GM19025 (cell line): Measurements from ENCODE around the gene SLC4A4.
A peak's percentile ranks its signal among the peaks of the same experiment; 100 is the strongest.

Experiments used
- ATAC-seq: cut with Tn5 transposase; IDR thresholded peaks from one replicate; pipeline ENCODE4 v1.9.1; 2021; ENCODE audit warnings: mild to moderate bottlenecking, low read depth, moderate library complexity; ENCODE audit not compliant: unreplicated experiment

The SLC4A4 gene

DNA sequence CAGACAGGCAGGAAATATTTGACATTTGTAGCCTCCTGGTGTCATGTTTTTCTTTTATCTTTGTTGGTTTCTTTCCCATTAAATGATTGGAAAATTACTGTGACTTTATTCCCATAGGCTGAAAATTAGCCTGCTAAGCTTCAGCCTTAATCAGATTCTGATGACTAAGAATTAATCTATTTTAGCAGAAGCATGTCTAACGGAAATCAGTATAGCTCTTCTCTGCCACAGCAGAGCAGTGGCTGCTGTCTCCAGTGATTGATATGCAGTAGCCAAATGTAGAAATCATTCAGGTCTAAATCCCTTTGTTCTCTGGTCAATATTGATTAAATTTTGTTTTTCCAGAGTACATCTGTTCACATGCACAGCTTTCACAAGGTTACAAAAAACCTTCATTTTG is 245.8 kb downstream of the SLC4A4 start:
- no peak for ATAC-seq

- no peak for ATAC-seq
These were observed 247.4 kb downstream of the SLC4A4 start for GRCh38 chr4:71586087-71586763.

DNA sequence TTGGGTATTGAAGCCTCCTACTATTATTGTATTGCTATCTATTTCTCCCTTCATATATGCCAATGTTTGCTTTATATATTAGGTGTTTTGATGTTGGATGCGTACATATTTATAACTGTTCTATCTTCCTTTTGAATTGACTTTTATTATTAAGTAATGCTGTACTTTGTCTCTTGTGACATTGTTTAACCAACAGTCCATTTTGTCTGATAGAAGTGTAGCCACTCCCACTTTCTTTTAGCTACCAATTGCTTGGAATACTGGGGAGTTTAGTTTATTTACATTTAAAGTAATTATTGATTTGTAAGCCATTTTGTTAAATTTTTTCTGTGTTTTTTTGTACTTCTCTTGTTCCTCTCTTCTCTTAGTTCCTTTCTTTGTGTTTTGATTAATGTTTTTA is 249.2 kb downstream of the SLC4A4 start:
- no peak for ATAC-seq

DNA sequence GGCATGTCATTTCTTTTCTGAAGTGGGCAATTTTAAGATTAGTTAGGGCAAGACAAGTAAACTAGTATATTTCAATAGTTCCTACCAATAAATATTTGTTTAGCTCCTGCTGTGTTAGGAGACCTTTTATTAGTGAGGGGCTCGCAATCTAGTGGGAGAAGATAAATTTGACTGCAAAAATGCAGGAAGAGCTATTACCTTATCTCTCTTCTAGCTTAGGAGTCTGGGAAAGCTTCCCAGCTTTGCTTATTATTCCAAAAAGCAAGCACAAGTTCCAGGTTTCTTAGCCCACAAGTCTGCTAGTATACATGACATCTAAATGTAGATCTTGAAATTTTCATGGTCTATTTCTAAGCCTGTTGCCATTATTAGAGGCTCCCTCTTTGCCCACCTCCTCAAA is 254.0 kb downstream of the SLC4A4 start:
- no peak for ATAC-seq

- ATAC-seq, result no peak
These were observed 254.5 kb downstream of the SLC4A4 start for GRCh38 chr4:71593311-71593710.

DNA sequence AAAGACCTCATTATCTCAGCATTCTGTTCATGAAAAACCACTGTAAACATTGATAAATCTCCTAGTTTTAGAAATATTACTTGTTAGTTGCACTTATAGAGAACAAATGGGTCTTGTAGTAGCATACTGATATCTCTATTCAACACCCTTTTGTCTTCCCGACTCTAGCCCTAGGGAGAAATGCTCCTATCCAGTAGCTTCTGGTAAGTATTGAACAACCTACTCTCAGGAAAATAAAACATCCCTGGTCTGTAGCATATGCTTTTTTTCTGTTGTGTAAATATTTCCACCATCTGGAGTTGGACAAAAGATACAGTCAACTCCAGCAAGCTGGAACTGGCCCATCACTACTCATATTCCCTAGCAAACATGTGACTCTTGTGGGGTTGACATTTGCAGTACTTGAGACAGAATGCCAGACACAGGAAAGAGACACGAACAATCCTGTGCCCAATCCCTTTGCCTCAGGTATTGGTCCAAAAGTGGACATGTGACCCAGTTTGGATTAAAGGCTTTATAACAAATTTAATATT is 256.8 kb downstream of the SLC4A4 start:
- no peak for ATAC-seq

- ATAC-seq, result no peak
These were observed 260.8 kb downstream of the SLC4A4 start for GRCh38 chr4:71599578-71599977.

- no peak for ATAC-seq
These were observed 263.6 kb downstream of the SLC4A4 start for GRCh38 chr4:71602289-71602900.

GRCh38 chr4:71604785-71605184 is 266.0 kb downstream of the SLC4A4 start:
- peak; percentile 99 for ATAC-seq

GRCh38 chr4:71607109-71607508 is 268.3 kb downstream of the SLC4A4 start:
- ATAC-seq, result no peak

- no peak for ATAC-seq
These were observed 269.2 kb downstream of the SLC4A4 start for GRCh38 chr4:71607780-71608677.

DNA sequence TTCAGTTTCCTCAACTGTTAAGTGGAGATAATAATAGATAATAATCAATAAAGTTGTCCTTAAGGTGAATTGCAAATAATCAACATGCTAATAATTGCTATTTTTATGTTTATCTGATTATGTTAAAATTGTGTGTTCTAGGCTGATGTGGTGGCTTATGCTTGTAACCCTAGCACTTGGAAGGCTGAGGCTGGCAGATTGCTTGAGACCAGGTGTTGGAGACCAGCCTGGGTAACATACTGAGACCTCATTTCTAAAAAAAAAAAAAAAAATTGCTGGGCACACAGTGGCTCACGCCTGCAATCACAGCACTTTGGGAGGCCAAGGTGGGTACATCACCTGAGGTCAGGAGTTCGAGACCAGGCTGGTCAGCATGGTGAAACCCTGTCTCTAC is 269.9 kb downstream of the SLC4A4 start:
- ATAC-seq, result no peak

DNA sequence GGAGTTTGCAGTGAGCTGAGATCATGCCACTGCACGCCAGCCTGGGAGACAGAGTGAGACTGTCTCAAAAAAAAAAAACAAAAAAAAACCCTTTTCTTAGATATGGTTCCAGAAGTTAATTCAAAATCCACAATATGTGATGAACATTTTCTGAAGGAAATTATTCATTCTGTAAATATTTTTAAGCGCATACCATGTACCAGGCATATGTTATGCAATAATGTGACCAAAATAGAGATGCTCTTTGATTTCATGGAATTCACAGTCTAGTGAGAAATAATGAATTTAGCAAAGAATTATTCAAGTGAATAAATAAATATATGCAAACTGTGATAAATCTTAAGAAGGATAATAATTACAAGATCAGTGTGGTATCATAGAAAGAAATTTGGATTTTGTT is 270.3 kb downstream of the SLC4A4 start:
- no peak for ATAC-seq

DNA sequence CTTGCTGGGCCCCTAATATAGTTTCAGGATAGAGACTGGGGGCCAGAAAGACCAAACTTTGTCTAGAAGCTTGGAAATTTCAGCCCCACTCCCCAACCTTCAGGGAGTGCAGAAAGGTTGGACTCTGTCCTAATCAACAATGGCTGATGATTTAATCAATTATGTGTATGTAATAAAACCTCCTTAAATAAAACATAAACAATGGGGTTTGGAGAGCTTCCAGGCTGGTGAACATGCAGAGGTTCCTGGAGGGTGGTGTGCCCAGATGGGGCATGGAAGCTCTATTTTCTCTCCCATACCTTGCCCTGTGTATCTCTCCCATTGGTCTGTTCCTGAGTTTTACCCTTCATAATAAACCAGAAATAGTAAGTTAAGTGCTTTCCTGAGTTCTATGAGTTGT is 270.8 kb downstream of the SLC4A4 start:
- ATAC-seq, result no peak

- ATAC-seq, result no peak
These were observed 275.8 kb downstream of the SLC4A4 start for GRCh38 chr4:71614621-71615020.

GRCh38 chr4:71616168-71616811 is 277.5 kb downstream of the SLC4A4 start:
- no peak for ATAC-seq
